K562 (cell line): Measurements from ENCODE around the gene ADCY9. TPM values are rescaled to one million over a fixed set of nuclear protein-coding genes. Genes with fewer than 3 reads are reported as not detected.

Source experiments
- ATAC-seq: fragments of 200-7000 bp; cut with Tn5 transposase; 3 replicates; pipeline ENCODE4 v1.9.1; 2020; ENCODE audit warnings: moderate library complexity
- BruUV-seq: library from RNA; stranded (reverse); fragments of 400-500 nt; replicated peaks from 2 replicates; lab custom pipeline; 2021; lab: Mats Ljungman, UMichigan
- CTCF ChIA-PET: fragments of 300-600 bp; formaldehyde crosslinking; extraction: SDS; loops from one replicate; lab custom pipeline; 2021; ENCODE audit warnings: low intra/inter-chr PET ratio; lab: Yijun Ruan, JAX
- POLR2A ChIA-PET: fragments of 300-600, 350-650 bp; sonication (Branson Sonifier 250); formaldehyde crosslinking; extraction: SDS; loops from one replicate; lab custom pipeline; 2021; ENCODE audit warnings: antibody characterized with exemption, inconsistent platforms; lab: Yijun Ruan, JAX
- DNase-seq, 4 experiments: peaks; one replicate each; pipeline versions ENCODE4 v3.0.0 to v3.0.0-alpha.2; 2011 to 2018; ENCODE audit warnings: low spot score in 3 of 4, mixed read lengths in 3 of 4; ENCODE audit errors: extremely low read depth in 1 of 4
- FAIRE-seq: peaks from 2 replicates; lab custom pipeline; 2011; peaks lifted over from hg19 to GRCh38; lab: Jason Lieb, UNC
- H2AFZ ChIP-seq: 2 replicates; pipeline ENCODE4 v1.6.0; 2011; ENCODE audit warnings: low read depth, low read length, control low read depth, inconsistent platforms
- H3K27ac ChIP-seq: fragments of 200-600 bp; 3 replicates; pipeline ENCODE4 v1.8.0; 2011; ENCODE audit warnings: low read depth, mild to moderate bottlenecking, control low read depth, inconsistent platforms, low read length, moderate library complexity, mixed read lengths; ENCODE audit errors: extremely low read depth
- H3K27me3 ChIP-seq, 2 experiments: fragments of 300-600 bp in 1 of 2; 2 replicates in 1 of 2; 3 replicates in 1 of 2; pipeline versions ENCODE4 v1.6.0 to v1.8.0; 2011; ENCODE audit warnings: inconsistent platforms in 2 of 2, low read length in 2 of 2, mild to moderate bottlenecking in 1 of 2, mixed read lengths in 1 of 2, moderate library complexity in 1 of 2; ENCODE audit not compliant: control insufficient read depth in 2 of 2, insufficient read depth in 2 of 2
- H3K36me3 ChIP-seq: fragments of 300-600 bp; 3 replicates; pipeline ENCODE4 v1.8.0; 2011; ENCODE audit warnings: mild to moderate bottlenecking, low read length, inconsistent platforms; ENCODE audit not compliant: control insufficient read depth, insufficient read depth
- H3K4me1 ChIP-seq, 2 experiments: fragments of 200-600 bp in 1 of 2; replicated peaks in 1 of 2; 2 replicates in 1 of 2; 3 replicates in 1 of 2; pipeline versions ENCODE4 v1.5.1 to v1.8.0; 2011; ENCODE audit warnings: inconsistent platforms in 2 of 2, low read length in 2 of 2, mild to moderate bottlenecking in 1 of 2, mixed read lengths in 1 of 2, moderate library complexity in 1 of 2; ENCODE audit not compliant: control insufficient read depth in 2 of 2, insufficient read depth in 2 of 2
- H3K4me2 ChIP-seq: 2 replicates; pipeline ENCODE4 v1.6.1; 2011; ENCODE audit warnings: low read length, control low read depth, inconsistent platforms, mixed read lengths; ENCODE audit not compliant: insufficient read depth
- H3K4me3 ChIP-seq: fragments of 200-600 bp; sonication (generic), shearing (Covaris generic); 2 replicates; pipeline ENCODE4 v1.5.1; 2016; ENCODE audit warnings: control low read depth, inconsistent platforms
- H3K79me2 ChIP-seq: fragments of 200-600 bp; 3 replicates; pipeline ENCODE4 v1.8.0; 2011; ENCODE audit warnings: low read length, inconsistent platforms; ENCODE audit not compliant: control insufficient read depth, insufficient read depth
- H3K9ac ChIP-seq, 2 experiments: 2 replicates each; pipeline versions ENCODE4 v1.6.0 to v1.6.1; 2011; ENCODE audit warnings: low read depth in 2 of 2, low read length in 2 of 2, control low read depth in 1 of 2, inconsistent platforms in 1 of 2, mild to moderate bottlenecking in 1 of 2, mixed read lengths in 1 of 2; ENCODE audit not compliant: insufficient read depth in 1 of 2
- H3K9me1 ChIP-seq: one replicate; pipeline ENCODE4 v1.6.0; 2011; ENCODE audit warnings: inconsistent platforms, mild to moderate bottlenecking, low read length, moderate library complexity; ENCODE audit not compliant: control insufficient read depth, insufficient read depth
- H3K9me3 ChIP-seq: replicated peaks from 2 replicates; pipeline ENCODE4 v1.5.1; 2011; ENCODE audit warnings: low read depth, low read length, inconsistent platforms; ENCODE audit not compliant: control insufficient read depth, insufficient read depth
- H4K20me1 ChIP-seq: replicated peaks from 2 replicates; pipeline ENCODE4 v1.6.1; 2011; ENCODE audit warnings: low read length, inconsistent platforms, mixed read lengths; ENCODE audit not compliant: control insufficient read depth, insufficient read depth
- CBX8 ChIP-seq: fragments of 200-600 bp; sonication (generic); IDR thresholded peaks from 2 replicates; pipeline ENCODE4 v1.6.1; 2012; ENCODE audit warnings: borderline replicate concordance, mixed run types, low read depth, mild to moderate bottlenecking, moderate library complexity, mixed read lengths, low read length, control low read depth, inconsistent platforms; ENCODE audit not compliant: poor library complexity, severe bottlenecking; ENCODE audit errors: extremely low read depth
- ETV6 ChIP-seq, 3 experiments: fragments of 150-350 bp in 1 of 3; sonication (generic) in 1 of 3; formaldehyde crosslinking in 1 of 3; IDR thresholded peaks; 2 replicates each; pipeline versions ENCODE4 v1.6.1 to v1.8.0; 2014 to 2022; ENCODE audit warnings: borderline replicate concordance in 2 of 3, low read depth in 2 of 3, antibody characterized with exemption in 1 of 3, low read length in 1 of 3, mild to moderate bottlenecking in 1 of 3, missing genetic modification reagents in 1 of 3
- HOMEZ ChIP-seq: fragments of 250-450 bp; sonication (Bioruptor Pico); IDR thresholded peaks from 2 replicates; pipeline ENCODE4 v1.4.0; 2020; ENCODE audit warnings: mild to moderate bottlenecking, moderate library complexity
- IRF9 ChIP-seq: fragments of 450-650 bp; IDR thresholded peaks from 2 replicates; pipeline ENCODE4 v1.6.1; 2016; ENCODE audit warnings: missing biosample characterization, missing genetic modification characterization
- MIER1 ChIP-seq: fragments of 450-650 bp; IDR thresholded peaks from 2 replicates; pipeline ENCODE4 v1.6.1; 2016; ENCODE audit warnings: antibody characterized with exemption, mild to moderate bottlenecking, low read depth
- WHSC1 ChIP-seq: IDR thresholded peaks from one replicate; pipeline ENCODE4 v1.6.1; 2012; ENCODE audit warnings: low read length, control low read depth, inconsistent platforms
- ZBTB17 ChIP-seq: fragments of 450-650 bp; formaldehyde crosslinking; IDR thresholded peaks from 2 replicates; pipeline ENCODE4 v1.4.0; 2020; ENCODE audit warnings: mild to moderate bottlenecking
- ZC3H11A ChIP-seq: IDR thresholded peaks from 2 replicates; pipeline ENCODE4 v1.6.1; 2012; ENCODE audit warnings: low read depth, low read length, improper control_type of control experiment
- ZNF347 ChIP-seq: fragments of 450-650 bp; formaldehyde crosslinking; IDR thresholded peaks from 2 replicates; pipeline ENCODE4 v1.4.0; 2020; ENCODE audit warnings: low read depth, mild to moderate bottlenecking, moderate library complexity
- WGBS: fragments of 100-300 bp; shearing (Covaris generic); methylation state at CpG from one replicate; pipeline ENCODE4 v1.1.6; 2016; ENCODE audit warnings: low coverage, mixed read lengths; ENCODE audit not compliant: insufficient coverage; ENCODE audit errors: missing lambda C conversion rate; 5-methylcytosine and 5-hydroxymethylcytosine counted together
- in situ Hi-C: fragments of 300-500 bp; cut with MboI; formaldehyde crosslinking; loops from 4 replicates; pipeline ENCODE4 v1.15.0; 2018; ENCODE audit warnings: inconsistent platforms, mixed read lengths
- intact Hi-C: fragments of 100-400 bp; cut with micrococcal nuclease; formaldehyde crosslinking; loops from 2 replicates; pipeline ENCODE4 v1.14.2; 2022
- polyA plus RNA-seq, 8 experiments: library from polyadenylated mRNA; depleted of rRNA in 4 of 8; stranded (reverse) in 5 of 8; unstranded in 3 of 8; fragments of >200 nt; fragmentation: Nextera tagmentation in 2 of 8; fragmentation: Illumina TruSeq in 1 of 8; extraction: Ambion mirVana in 2 of 8; extraction: Trizol in 1 of 8; gene quantifications; 2 replicates each; pipeline versions ENCODE4 v1.2.1 to v1.2.3, GENCODE V29; 2011 to 2014; ENCODE audit warnings: inconsistent platforms in 1 of 8, missing spikeins in 1 of 8
- total RNA-seq, 7 experiments: library from RNA; depleted of rRNA in 6 of 7; stranded (reverse); fragments of >200 nt in 6 of 7; fragmentation: Illumina TruSeq in 2 of 7; extraction: Trizol in 2 of 7; gene quantifications; 2 replicates each; pipeline versions ENCODE4 v1.2.1 to v1.2.3, GENCODE V29; 2011 to 2021; ENCODE audit warnings: low replicate concordance in 1 of 7
- TF ChIP-seq, protein P1 (sequence below): sonication (generic); formaldehyde crosslinking; IDR thresholded peaks from 2 replicates; pipeline ENCODE4 v1.8.0; 2022; ENCODE audit warnings: mild to moderate bottlenecking, missing genetic modification reagents

ADCY9 gene
- total and polyA plus RNA-seq, 9 of the 15 experiments (the other 6 are each of a cell fraction or from before 2014, with no cell fraction given): 0.03 to 0.29 (median 0.17) TPM

DNA sequence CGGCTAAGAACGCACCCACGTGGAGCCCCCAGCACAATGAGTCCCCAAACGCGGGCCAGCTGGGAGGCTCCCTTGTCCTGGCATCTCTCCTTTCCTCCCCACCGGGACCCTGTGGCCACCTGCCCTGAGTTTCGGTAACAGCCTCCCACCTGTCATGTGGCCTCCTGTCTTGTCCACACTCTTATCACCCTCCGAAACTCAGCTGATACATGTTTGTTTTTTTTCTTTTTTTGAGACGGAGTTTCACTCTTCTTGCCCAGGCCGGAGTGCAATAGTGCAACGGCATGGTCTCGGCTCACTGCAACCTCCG, 130.1 kb downstream of the ADCY9 start:
- 0% methylated on average over 13 of the region's 13 CpGs for WGBS
- no peak for TF ChIP-seq ZNF347 (CRISPR knock-in tag)
- no peak for TF ChIP-seq MIER1
- TF ChIP-seq IRF9: no peak
- TF ChIP-seq ZC3H11A: no peak
- TF ChIP-seq, protein P1, sequence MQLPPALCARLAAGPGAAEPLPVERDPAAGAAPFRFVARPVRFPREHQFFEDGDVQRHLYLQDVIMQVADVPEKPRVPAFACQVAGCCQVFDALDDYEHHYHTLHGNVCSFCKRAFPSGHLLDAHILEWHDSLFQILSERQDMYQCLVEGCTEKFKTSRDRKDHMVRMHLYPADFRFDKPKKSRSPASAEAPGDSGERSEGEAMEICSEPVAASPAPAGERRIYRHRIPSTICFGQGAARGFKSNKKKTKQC (CRISPR knock-in tag): no peak
- no peak for TF ChIP-seq ZBTB17
- TF ChIP-seq CBX8: no peak
- TF ChIP-seq HOMEZ (CRISPR knock-in tag): no peak
- TF ChIP-seq WHSC1: no peak
- TF ChIP-seq ETV6 (IDR thresholded peaks at IDR 0.05; ENCODE audit: borderline replicate concordance in 1 of 2, low read depth in 2 of 2, low read length in 1 of 2): no peak
- TF ChIP-seq ETV6 (CRISPR knock-in tag; IDR thresholded peaks at IDR 0.05; ENCODE audit: borderline replicate concordance): no peak
- Histone ChIP-seq H3K9ac (no peak overlapping the region), H3K4me1 (peaks cover 0 to 21% of the 10 kb centered on the region in 2 experiments; a peak in 3 of 5 replicates), H3K79me2 (no peaks in the 10 kb centered on the region), H3K27ac (no peak overlapping the region), H3K9me3 (no peaks in the 10 kb centered on the region), H3K27me3 (peaks cover 51 to 94% of the 10 kb centered on the region in 2 experiments), H4K20me1 (peaks cover 11% of the 10 kb centered on the region), H3K4me3 (no peak overlapping the region), H3K9me1 (no peaks in the 10 kb centered on the region), H2AFZ (no peak overlapping the region), H3K36me3 (no peaks in the 10 kb centered on the region), H3K4me2 (no peak overlapping the region)
- FAIRE-seq (no peak), ATAC-seq (no peak), DNase-seq (no peak)
- in situ Hi-C loops: loop anchor here (10.0 kb wide), 1 partner anchor 339 kb away; no protein-coding TSS in a partner anchor
- no TSS peak for BruUV-seq
- intact Hi-C loops: loop anchor here (10.0 kb wide), 2 partner anchors 209 to 419 kb away; no protein-coding TSS in a partner anchor
- ChIA-PET POLR2A (interaction anchor here (0.6 to 0.8 kb wide), 3 partner anchors 269 to 397 kb away, joined by 3 read pairs; partner anchors contain the start of gene TRAP1), CTCF (no interaction called here)
